ENCODE results near the gene REXO1.
"Not testable (repeated sequence)": the region's sequence is repeated elsewhere in the genome, so short reads cannot be mapped to it uniquely, and the experiment has no call there.

GRCh38 chr19:1876496-1877279, 28.4 kb upstream of the REXO1 start:
- TF ChIP-seq, protein P1, sequence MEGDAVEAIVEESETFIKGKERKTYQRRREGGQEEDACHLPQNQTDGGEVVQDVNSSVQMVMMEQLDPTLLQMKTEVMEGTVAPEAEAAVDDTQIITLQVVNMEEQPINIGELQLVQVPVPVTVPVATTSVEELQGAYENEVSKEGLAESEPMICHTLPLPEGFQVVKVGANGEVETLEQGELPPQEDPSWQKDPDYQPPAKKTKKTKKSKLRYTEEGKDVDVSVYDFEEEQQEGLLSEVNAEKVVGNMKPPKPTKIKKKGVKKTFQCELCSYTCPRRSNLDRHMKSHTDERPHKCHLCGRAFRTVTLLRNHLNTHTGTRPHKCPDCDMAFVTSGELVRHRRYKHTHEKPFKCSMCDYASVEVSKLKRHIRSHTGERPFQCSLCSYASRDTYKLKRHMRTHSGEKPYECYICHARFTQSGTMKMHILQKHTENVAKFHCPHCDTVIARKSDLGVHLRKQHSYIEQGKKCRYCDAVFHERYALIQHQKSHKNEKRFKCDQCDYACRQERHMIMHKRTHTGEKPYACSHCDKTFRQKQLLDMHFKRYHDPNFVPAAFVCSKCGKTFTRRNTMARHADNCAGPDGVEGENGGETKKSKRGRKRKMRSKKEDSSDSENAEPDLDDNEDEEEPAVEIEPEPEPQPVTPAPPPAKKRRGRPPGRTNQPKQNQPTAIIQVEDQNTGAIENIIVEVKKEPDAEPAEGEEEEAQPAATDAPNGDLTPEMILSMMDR (IDR thresholded peaks at IDR 0.05) = not testable (repeated sequence)
- not testable (repeated sequence) for TF ChIP-seq EP300 (IDR thresholded peaks at IDR 0.05; ENCODE audit: low read depth); POLR2AphosphoS5 (IDR thresholded peaks at IDR 0.05)

All from transverse colon (tissue), 4 donors.